Type B pancreatic cell (in vitro differentiated cells): Measurements from ENCODE around the gene CLIC1. TPM values are rescaled to one million over a fixed set of nuclear protein-coding genes. Genes with fewer than 3 reads are reported as not detected.

Experiments
- DNase-seq: peaks from one replicate; pipeline ENCODE4 v3.0.0; 2021; ENCODE audit warnings: mixed read lengths; ENCODE audit not compliant: unreplicated experiment; ENCODE audit errors: extremely low spot score
- H3K27ac Mint-ChIP-seq: 2 replicates; pipeline ENCODE4 v1.8.0; 2021; ENCODE audit warnings: mild to moderate bottlenecking, mixed read lengths
- H3K27me3 Mint-ChIP-seq: 2 replicates; pipeline ENCODE4 v1.8.0; 2021; ENCODE audit warnings: mixed read lengths
- H3K36me3 Mint-ChIP-seq: 2 replicates; pipeline ENCODE4 v1.8.0; 2021; ENCODE audit warnings: mixed read lengths
- H3K4me1 Mint-ChIP-seq: one replicate; pipeline ENCODE4 v1.8.0; 2021; ENCODE audit warnings: mixed read lengths; ENCODE audit not compliant: unreplicated experiment
- H3K4me3 Mint-ChIP-seq: 2 replicates; pipeline ENCODE4 v1.8.0; 2021; ENCODE audit warnings: mild to moderate bottlenecking, mixed read lengths
- H3K9me3 Mint-ChIP-seq: 2 replicates; pipeline ENCODE4 v1.8.0; 2021; ENCODE audit warnings: mixed read lengths
- CTCF ChIP-seq: fragments of 200-600 bp; sonication (generic); conservative IDR thresholded peaks from 2 replicates; pipeline ENCODE4 v1.5.0; 2021; ENCODE audit warnings: antibody characterized with exemption, mild to moderate bottlenecking
- total RNA-seq: library from RNA; stranded (reverse); gene quantifications from 2 replicates; pipeline ENCODE4 v1.2.1, GENCODE V29; 2021; ENCODE audit warnings: low replicate concordance

CLIC1 gene
- total RNA-seq, 1 donor from 2014 or later: 294 TPM

DNA sequence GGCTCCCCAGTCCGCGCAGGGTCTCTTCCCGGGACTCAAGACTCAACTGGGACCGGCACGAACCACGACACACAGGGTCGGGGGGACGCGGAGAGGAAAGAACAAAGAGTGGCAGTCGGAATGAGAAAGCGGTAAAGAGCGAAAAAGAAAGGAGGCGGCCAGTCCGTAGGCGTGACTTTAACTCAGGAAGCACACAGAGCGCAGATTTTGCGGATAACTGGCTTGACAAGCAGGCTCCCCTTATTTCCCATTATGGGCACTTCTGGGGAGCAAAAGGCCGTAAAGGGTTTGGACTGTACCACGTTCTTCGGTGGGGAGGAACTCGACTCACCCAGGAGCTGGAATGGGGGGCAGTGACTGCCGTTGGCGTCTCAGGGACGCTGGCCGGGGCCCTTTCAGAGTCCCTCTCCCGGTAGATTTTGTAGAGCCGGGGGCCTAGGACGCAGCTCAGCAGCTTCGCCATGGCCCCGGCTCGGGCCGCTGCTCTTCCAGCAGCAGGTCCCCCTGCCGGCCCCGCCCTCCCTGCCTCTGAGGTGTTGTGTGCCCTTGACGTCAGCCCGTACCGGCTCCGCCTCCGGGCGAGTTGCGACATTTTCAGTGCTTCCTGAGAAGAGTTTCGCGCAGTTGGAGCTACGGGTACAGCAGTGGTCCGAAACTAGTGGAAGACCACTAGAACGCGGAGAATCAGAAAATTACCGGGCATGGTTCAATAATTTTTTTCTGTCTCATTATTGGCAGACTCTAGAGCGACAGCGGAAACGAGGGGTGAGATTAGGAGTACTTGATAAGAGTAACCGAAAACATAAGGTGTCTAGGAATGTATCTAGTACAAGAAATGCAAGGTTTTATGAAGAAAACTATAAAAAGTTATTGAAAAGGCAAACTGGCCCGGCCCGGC lies 33.3 kb downstream of the CLIC1 start, which contains the start of gene ABHD16A:
ABHD16A (minus strand) TSS at position 506 of the 898 bp plus-strand sequence; CDS start at position 463, 43 bp downstream.
- no peaks in the 10 kb centered on the region for H3K27me3 Mint-ChIP-seq
- H3K36me3 Mint-ChIP-seq: peaks cover 4% of the 10 kb centered on the region
- peak within 1 kb of the TSS; percentile 97 for H3K27ac Mint-ChIP-seq
- H3K4me3 Mint-ChIP-seq: peak within 1 kb of the TSS; percentile 91
- no peaks in the 10 kb centered on the region for H3K9me3 Mint-ChIP-seq
- peak; percentile 98 for DNase-seq
- peaks cover 14% of the 10 kb centered on the region for H3K4me1 Mint-ChIP-seq
- peak; percentile 32 for TF ChIP-seq CTCF

DNA sequence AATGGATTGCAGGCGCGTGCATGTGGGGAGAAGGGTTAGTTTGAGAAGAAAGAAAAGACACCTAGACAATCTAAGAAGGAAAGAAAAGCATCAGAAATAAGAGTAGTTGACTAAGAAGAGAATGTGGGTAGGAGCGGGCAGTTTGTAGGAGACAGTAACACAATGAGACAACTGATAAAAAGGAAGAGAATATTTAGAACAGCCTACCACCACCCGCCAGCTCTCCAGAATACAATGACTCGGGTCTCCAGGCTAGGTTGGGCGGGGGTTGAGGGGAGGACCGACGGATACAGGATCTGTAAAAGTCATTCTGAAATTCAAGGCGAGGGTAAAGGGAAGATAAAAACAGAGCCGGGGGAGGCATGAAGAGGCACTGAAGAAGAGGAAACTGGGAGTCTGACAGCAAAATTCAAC lies 33.9 kb downstream of the CLIC1 start:
- no peaks in the 10 kb centered on the region for H3K27me3 Mint-ChIP-seq
- no peak for TF ChIP-seq CTCF
- H3K4me1 Mint-ChIP-seq: peaks cover 14% of the 10 kb centered on the region
- H3K27ac Mint-ChIP-seq: peak overlapping the region; percentile 97
- DNase-seq: no peak
- peak overlapping the region; percentile 91 for H3K4me3 Mint-ChIP-seq
- H3K9me3 Mint-ChIP-seq: no peaks in the 10 kb centered on the region
- peaks cover 11% of the 10 kb centered on the region for H3K36me3 Mint-ChIP-seq

GRCh38 chr6:31701666-31702404 lies 34.5 kb downstream of the CLIC1 start:
- Mint-ChIP-seq H3K27me3 (no peaks in the 10 kb centered on the region), H3K27ac (peak overlapping the region; percentile 97), H3K9me3 (no peaks in the 10 kb centered on the region), H3K36me3 (peaks cover 17% of the 10 kb centered on the region), H3K4me3 (peak overlapping the region; percentile 91), H3K4me1 (peaks cover 14% of the 10 kb centered on the region)
- no peak for DNase-seq
- no peak for TF ChIP-seq CTCF

GRCh38 chr6:31700740-31701401 lies 35.5 kb downstream of the CLIC1 start:
- Mint-ChIP-seq H3K9me3 (no peaks in the 10 kb centered on the region), H3K4me1 (peaks cover 14% of the 10 kb centered on the region), H3K36me3 (peaks cover 18% of the 10 kb centered on the region), H3K4me3 (peak overlapping the region; percentile 91), H3K27ac (peak overlapping the region; percentile 97), H3K27me3 (no peaks in the 10 kb centered on the region)
- TF ChIP-seq CTCF: no peak
- no peak for DNase-seq

GRCh38 chr6:31697555-31697954 lies 38.8 kb downstream of the CLIC1 start:
- Mint-ChIP-seq H3K4me1 (peaks cover 9% of the 10 kb centered on the region), H3K9me3 (no peaks in the 10 kb centered on the region), H3K27me3 (no peaks in the 10 kb centered on the region), H3K4me3 (peak overlapping the region; percentile 14), H3K36me3 (peaks cover 18% of the 10 kb centered on the region), H3K27ac (peak overlapping the region; percentile 49)
- DNase-seq: no peak
- no peak for TF ChIP-seq CTCF
